CD14-positive monocyte (primary cell): ENCODE data around the gene DDHD1. TPM values are rescaled to one million over a fixed set of nuclear protein-coding genes. Genes with fewer than 3 reads are reported as not detected.

Experiments
- DNase-seq, 3 donors: peaks; one replicate each; pipeline ENCODE4 v3.0.0-alpha.2; 2011 to 2022
- H2AFZ ChIP-seq: 2 replicates; pipeline ENCODE4 v1.6.0; 2012; ENCODE audit warnings: mild to moderate bottlenecking, low read depth, low read length, inconsistent platforms; ENCODE audit not compliant: insufficient read depth, poor library complexity, severe bottlenecking
- H3K27ac ChIP-seq, 2 donors: 1 replicate in 1 of 2; 2 replicates in 1 of 2; pipeline ENCODE4 v1.5.1; 2012 to 2013; ENCODE audit warnings: low read length in 2 of 2, control low read depth in 1 of 2, inconsistent platforms in 1 of 2, low read depth in 1 of 2, mild to moderate bottlenecking in 1 of 2
- H3K27me3 ChIP-seq, 2 donors: one replicate each; pipeline versions ENCODE4 v1.6.0 to v1.6.1; 2011 to 2013; ENCODE audit warnings: low read length in 2 of 2; ENCODE audit not compliant: control insufficient read depth in 2 of 2, insufficient read depth in 2 of 2
- H3K36me3 ChIP-seq, 2 donors: replicated peaks in 1 of 2; 1 replicate in 1 of 2; 2 replicates in 1 of 2; pipeline versions ENCODE4 v1.5.1 to v1.6.1; 2012 to 2013; ENCODE audit warnings: low read length in 2 of 2, control low read depth in 1 of 2, inconsistent platforms in 1 of 2, mild to moderate bottlenecking in 1 of 2; ENCODE audit not compliant: insufficient read depth in 2 of 2, control insufficient read depth in 1 of 2
- H3K4me1 ChIP-seq, 2 donors: 1 replicate in 1 of 2; 2 replicates in 1 of 2; pipeline versions ENCODE4 v1.5.1 to v1.6.1; 2012 to 2013; ENCODE audit warnings: low read length in 2 of 2, control low read depth in 1 of 2, inconsistent platforms in 1 of 2, mild to moderate bottlenecking in 1 of 2, moderate library complexity in 1 of 2; ENCODE audit not compliant: insufficient read depth in 2 of 2, control insufficient read depth in 1 of 2
- H3K4me2 ChIP-seq: replicated peaks from 2 replicates; pipeline ENCODE3; 2012; ENCODE audit warnings: low read length, moderate library complexity, mild to moderate bottlenecking; ENCODE audit not compliant: poor library complexity, severe bottlenecking; ENCODE audit errors: extremely low read depth
- H3K4me3 ChIP-seq, 3 experiments: fragments of 200-600 bp in 1 of 3; sonication (generic) in 1 of 3; replicated peaks in 1 of 3; 1 replicate in 2 of 3; 2 replicates in 1 of 3; pipeline ENCODE4 v1.5.1; 2011 to 2013; ENCODE audit warnings: low read length in 3 of 3, mild to moderate bottlenecking in 3 of 3, control low read depth in 2 of 3, low read depth in 2 of 3, inconsistent platforms in 1 of 3, moderate library complexity in 1 of 3
- H3K79me2 ChIP-seq: 2 replicates; pipeline ENCODE4 v1.6.0; 2012; ENCODE audit warnings: mild to moderate bottlenecking, control low read depth, inconsistent platforms, low read length, moderate library complexity; ENCODE audit not compliant: insufficient read depth
- H3K9ac ChIP-seq: 2 replicates; pipeline ENCODE4 v1.6.0; 2017; ENCODE audit warnings: low read length, mild to moderate bottlenecking; ENCODE audit not compliant: insufficient read depth, poor library complexity, severe bottlenecking
- H3K9me3 ChIP-seq, 2 donors: replicated peaks in 1 of 2; 1 replicate in 1 of 2; 2 replicates in 1 of 2; pipeline versions ENCODE4 v1.5.1 to v1.6.1; 2012 to 2013; ENCODE audit warnings: low read length in 2 of 2, control low read depth in 1 of 2; ENCODE audit not compliant: control insufficient read depth in 1 of 2, insufficient read depth in 1 of 2
- H4K20me1 ChIP-seq: 2 replicates; pipeline ENCODE4 v1.6.0; 2012; ENCODE audit warnings: mild to moderate bottlenecking, low read length, control low read depth, moderate library complexity; ENCODE audit not compliant: insufficient read depth
- H3K27ac Mint-ChIP-seq, 7 donors: one replicate each; pipeline ENCODE4 v1.8.0; 2020; ENCODE audit warnings: mild to moderate bottlenecking in 7 of 7, mixed read lengths in 7 of 7, moderate library complexity in 6 of 7, inconsistent platforms in 2 of 7
- H3K27me3 Mint-ChIP-seq, 3 donors: one replicate each; pipeline ENCODE4 v1.8.0; 2021 to 2022; ENCODE audit warnings: low read depth in 3 of 3, mild to moderate bottlenecking in 3 of 3, mixed read lengths in 3 of 3, moderate library complexity in 3 of 3, inconsistent platforms in 1 of 3
- H3K36me3 Mint-ChIP-seq, 2 donors: one replicate each; pipeline ENCODE4 v1.8.0; 2020; ENCODE audit warnings: mixed read lengths in 2 of 2, inconsistent platforms in 1 of 2, mild to moderate bottlenecking in 1 of 2
- H3K4me1 Mint-ChIP-seq: one replicate; pipeline ENCODE4 v1.8.0; 2020; ENCODE audit warnings: mild to moderate bottlenecking, mixed read lengths
- H3K4me3 Mint-ChIP-seq, 2 donors: one replicate each; pipeline ENCODE4 v1.8.0; 2020; ENCODE audit warnings: mild to moderate bottlenecking in 2 of 2, mixed read lengths in 2 of 2, moderate library complexity in 1 of 2
- H3K9me3 Mint-ChIP-seq, 7 donors: one replicate each; pipeline ENCODE4 v1.8.0; 2020 to 2022; ENCODE audit warnings: mixed read lengths in 7 of 7, mild to moderate bottlenecking in 6 of 7, moderate library complexity in 6 of 7, inconsistent platforms in 2 of 7
- CTCF ChIP-seq: fragments of 200-600 bp; IDR thresholded peaks from one replicate; pipeline ENCODE4 v1.8.0; 2022; ENCODE audit warnings: antibody characterized with exemption, mild to moderate bottlenecking
- WGBS: methylation state at CpG from one replicate; pipeline ENCODE4 v1.1.5; 2013; ENCODE audit warnings: missing lambda C conversion rate; ENCODE audit not compliant: insufficient coverage; 5-methylcytosine and 5-hydroxymethylcytosine counted together
- intact Hi-C, 2 donors: fragments of 100-400 bp; cut with micrococcal nuclease; formaldehyde crosslinking; loops; one replicate each; pipeline versions ENCODE4 v1.15.0 to v1.15.1; 2023
- polyA plus RNA-seq, 3 donors: library from polyadenylated mRNA; depleted of rRNA in 1 of 3; unstranded in 2 of 3; stranded (reverse) in 1 of 3; fragments of 300-500 nt in 2 of 3; fragments of >200 nt in 1 of 3; fragmentation: Illumina TruSeq in 2 of 3; gene quantifications; 1 replicate in 2 of 3; 2 replicates in 1 of 3; pipeline ENCODE4 v1.2.3, GENCODE V29; 2012 to 2021

The DDHD1 gene
- polyA plus RNA-seq, 3 donors, result 2.2 to 7.0 (median 3.1) TPM

GRCh38 chr14:53032838-53033390 lies 120.2 kb downstream of the DDHD1 start:
- H3K36me3 ChIP-seq, result peaks cover 0 to 12% of the 10 kb centered on the region in 2 donors
- no peak overlapping the region for H3K9ac ChIP-seq
- H3K4me1 ChIP-seq, result no peaks in the 10 kb centered on the region
- H3K27ac Mint-ChIP-seq, result no peak overlapping the region
- H3K9me3 Mint-ChIP-seq, result peaks cover 0 to 7% (median 3%) of the 10 kb centered on the region in 7 donors
- no peaks in the 10 kb centered on the region for H3K9me3 ChIP-seq
- H3K4me3 Mint-ChIP-seq, result no peak overlapping the region
- peaks cover 11 to 12% of the 10 kb centered on the region in 2 donors for H3K36me3 Mint-ChIP-seq
- intact Hi-C loops, result no loop called here
- H3K4me3 ChIP-seq, result no peak overlapping the region
- no peaks in the 10 kb centered on the region for H4K20me1 ChIP-seq
- H3K4me1 Mint-ChIP-seq, result peaks cover 2% of the 10 kb centered on the region
- no CpG with 5 or more reads among the region's 1 CpG for WGBS
- H3K27me3 Mint-ChIP-seq, result peaks cover 0 to under 1% (median 0%) of the 10 kb centered on the region in 3 donors
- H3K79me2 ChIP-seq, result no peaks in the 10 kb centered on the region
- no peak for DNase-seq
- no peak overlapping the region for H2AFZ ChIP-seq
- H3K27ac ChIP-seq, result no peak overlapping the region
- TF ChIP-seq CTCF, result no peak
- H3K27me3 ChIP-seq, result no peaks in the 10 kb centered on the region
- no peak overlapping the region for H3K4me2 ChIP-seq

DNA sequence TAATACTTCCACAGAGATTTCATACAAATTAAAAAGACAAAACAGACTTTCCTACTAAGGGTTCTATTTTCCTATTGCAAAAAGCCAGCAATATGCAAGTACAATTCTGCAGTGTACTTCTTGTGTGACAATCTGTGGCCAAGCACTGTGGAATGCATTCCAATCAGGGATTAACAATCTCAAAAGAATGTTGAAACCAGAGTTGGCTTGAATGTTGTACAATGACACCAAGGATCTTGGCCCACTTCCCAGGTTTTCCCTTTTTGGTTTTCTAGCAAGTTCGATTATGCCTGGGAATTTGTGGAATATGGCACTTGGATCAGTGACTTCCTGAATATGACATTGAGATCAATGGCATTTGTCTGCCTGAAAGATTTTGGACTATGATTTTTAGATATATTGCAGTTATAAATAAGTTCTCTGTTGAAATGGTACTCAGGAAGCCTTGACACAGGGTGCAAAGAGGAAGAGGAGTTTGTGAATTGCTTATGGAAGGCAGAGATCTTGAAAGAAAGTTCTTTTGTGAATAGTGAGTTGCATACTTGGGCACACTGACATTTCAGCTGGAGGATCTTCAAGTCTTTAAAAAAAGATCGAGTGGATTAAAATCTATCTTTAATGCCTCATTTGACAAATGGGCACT lies 120.8 kb downstream of the DDHD1 start:
- no peaks in the 10 kb centered on the region for H3K4me1 ChIP-seq
- Mint-ChIP-seq H3K4me1 (peaks cover 2% of the 10 kb centered on the region), H3K4me3 (no peak overlapping the region), H3K27me3 (peaks cover 0 to 2% (median under 1%) of the 10 kb centered on the region in 3 donors), H3K27ac (peak overlapping the region in 1 of 7 donors; percentile 38), H3K36me3 (peaks cover 5% of the 10 kb centered on the region in 2 donors), H3K9me3 (peaks cover 0 to 5% (median 0%) of the 10 kb centered on the region in 7 donors)
- H3K27me3 ChIP-seq, result no peaks in the 10 kb centered on the region
- no peaks in the 10 kb centered on the region for H3K79me2 ChIP-seq
- H3K9me3 ChIP-seq, result no peaks in the 10 kb centered on the region
- DNase-seq, result no peak
- H3K9ac ChIP-seq, result no peak overlapping the region
- no peak overlapping the region for H3K27ac ChIP-seq
- intact Hi-C loops, result no loop called here
- H4K20me1 ChIP-seq, result no peaks in the 10 kb centered on the region
- H3K4me2 ChIP-seq, result no peak overlapping the region
- H2AFZ ChIP-seq, result no peak overlapping the region
- 100% methylated on average over 1 of the region's 2 CpGs for WGBS
- TF ChIP-seq CTCF, result no peak
- H3K4me3 ChIP-seq, result no peak overlapping the region
- peaks cover 0 to 7% of the 10 kb centered on the region in 2 donors for H3K36me3 ChIP-seq
